Calu3 (cell line): ENCODE data around the gene CCT7. TPM values are rescaled to one million over a fixed set of nuclear protein-coding genes. Genes with fewer than 3 reads are reported as not detected.

ENCODE experiments used
- BruUV-seq: library from RNA; stranded (reverse); fragments of 400-500 nt; replicated peaks from 2 replicates; lab custom pipeline; 2021; lab: Mats Ljungman, UMichigan
- CTCF ChIA-PET: fragments of 300-600 bp; sonication (Branson Sonifier 250); formaldehyde crosslinking; loops from one replicate; lab custom pipeline; 2022; ENCODE audit warnings: antibody characterized with exemption; lab: Charles Lee
- DNase-seq: peaks from one replicate; pipeline ENCODE4 v3.0.0; 2022
- H3K27ac Mint-ChIP-seq: one replicate; pipeline ENCODE4 v1.8.0; 2022; ENCODE audit warnings: mixed read lengths; ENCODE audit not compliant: unreplicated experiment
- H3K27me3 Mint-ChIP-seq: one replicate; pipeline ENCODE4 v1.8.0; 2022; ENCODE audit warnings: mixed read lengths; ENCODE audit not compliant: unreplicated experiment
- H3K36me3 Mint-ChIP-seq: one replicate; pipeline ENCODE4 v1.8.0; 2022; ENCODE audit warnings: mild to moderate bottlenecking, moderate library complexity, mixed read lengths; ENCODE audit not compliant: insufficient read depth, unreplicated experiment
- H3K4me1 Mint-ChIP-seq: one replicate; pipeline ENCODE4 v1.8.0; 2022; ENCODE audit warnings: mild to moderate bottlenecking, low read depth, mixed read lengths; ENCODE audit not compliant: unreplicated experiment
- H3K4me3 Mint-ChIP-seq: one replicate; pipeline ENCODE4 v1.8.0; 2022; ENCODE audit warnings: mild to moderate bottlenecking, low read depth, moderate library complexity, mixed read lengths; ENCODE audit not compliant: unreplicated experiment
- H3K9me3 Mint-ChIP-seq: one replicate; pipeline ENCODE4 v1.8.0; 2022; ENCODE audit warnings: low read depth, mixed read lengths; ENCODE audit not compliant: unreplicated experiment
- intact Hi-C: fragments of 100-400 bp; cut with micrococcal nuclease; formaldehyde crosslinking; loops from one replicate; pipeline ENCODE4 v1.10.0; 2022; ENCODE audit not compliant: unreplicated experiment
- total RNA-seq: library from RNA; stranded (reverse); gene quantifications from 2 replicates; pipeline ENCODE4 v1.2.3, GENCODE V29; 2022
- TF ChIP-seq, protein P1 (sequence below): fragments of 200-600 bp; IDR thresholded peaks from one replicate; pipeline ENCODE4 v1.8.0; 2022; ENCODE audit warnings: antibody characterized with exemption; ENCODE audit not compliant: unreplicated experiment

The CCT7 gene
- total RNA-seq, 1 experiment from 2014 or later, result 403 TPM

DNA sequence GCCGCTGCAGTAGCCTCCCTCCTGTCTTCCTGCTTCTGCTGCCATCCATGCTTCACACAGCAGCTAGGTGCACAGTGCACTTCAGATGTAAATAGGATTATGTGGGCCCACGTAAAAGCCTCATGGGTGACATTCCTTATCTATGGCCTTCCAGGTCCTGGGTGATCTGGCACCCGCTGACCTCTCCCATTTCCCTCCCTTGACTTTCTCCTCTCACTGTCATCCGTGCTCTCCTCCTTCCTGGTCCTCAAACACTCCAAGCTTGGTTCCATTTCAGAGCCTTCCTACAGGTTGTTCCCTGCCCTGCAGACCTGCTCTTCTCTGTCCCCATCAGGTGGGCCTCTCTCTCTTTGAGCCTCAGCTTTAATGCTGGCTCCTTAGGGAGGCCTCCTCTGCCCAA, 24.1 kb upstream of the CCT7 start:
- peaks cover 28% of the 10 kb centered on the region for H3K4me1 Mint-ChIP-seq
- H3K27ac Mint-ChIP-seq, result no peak overlapping the region
- DNase-seq, result no peak
- H3K9me3 Mint-ChIP-seq, result no peaks in the 10 kb centered on the region
- peaks cover 39% of the 10 kb centered on the region for H3K27me3 Mint-ChIP-seq
- intact Hi-C loops, result loop anchor here (5.0 kb wide), 1 partner anchor 33 kb away; no protein-coding TSS in a partner anchor
- no TSS peak for BruUV-seq
- H3K36me3 Mint-ChIP-seq, result peaks cover 17% of the 10 kb centered on the region
- no peak overlapping the region for H3K4me3 Mint-ChIP-seq
- TF ChIP-seq, protein P1, sequence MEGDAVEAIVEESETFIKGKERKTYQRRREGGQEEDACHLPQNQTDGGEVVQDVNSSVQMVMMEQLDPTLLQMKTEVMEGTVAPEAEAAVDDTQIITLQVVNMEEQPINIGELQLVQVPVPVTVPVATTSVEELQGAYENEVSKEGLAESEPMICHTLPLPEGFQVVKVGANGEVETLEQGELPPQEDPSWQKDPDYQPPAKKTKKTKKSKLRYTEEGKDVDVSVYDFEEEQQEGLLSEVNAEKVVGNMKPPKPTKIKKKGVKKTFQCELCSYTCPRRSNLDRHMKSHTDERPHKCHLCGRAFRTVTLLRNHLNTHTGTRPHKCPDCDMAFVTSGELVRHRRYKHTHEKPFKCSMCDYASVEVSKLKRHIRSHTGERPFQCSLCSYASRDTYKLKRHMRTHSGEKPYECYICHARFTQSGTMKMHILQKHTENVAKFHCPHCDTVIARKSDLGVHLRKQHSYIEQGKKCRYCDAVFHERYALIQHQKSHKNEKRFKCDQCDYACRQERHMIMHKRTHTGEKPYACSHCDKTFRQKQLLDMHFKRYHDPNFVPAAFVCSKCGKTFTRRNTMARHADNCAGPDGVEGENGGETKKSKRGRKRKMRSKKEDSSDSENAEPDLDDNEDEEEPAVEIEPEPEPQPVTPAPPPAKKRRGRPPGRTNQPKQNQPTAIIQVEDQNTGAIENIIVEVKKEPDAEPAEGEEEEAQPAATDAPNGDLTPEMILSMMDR, result no peak
- CTCF ChIA-PET, result interaction anchor here (1.1 to 1.5 kb wide), 2 partner anchors 33 to 323 kb away, joined by 3 to 6 read pairs; no protein-coding TSS in a partner anchor

DNA sequence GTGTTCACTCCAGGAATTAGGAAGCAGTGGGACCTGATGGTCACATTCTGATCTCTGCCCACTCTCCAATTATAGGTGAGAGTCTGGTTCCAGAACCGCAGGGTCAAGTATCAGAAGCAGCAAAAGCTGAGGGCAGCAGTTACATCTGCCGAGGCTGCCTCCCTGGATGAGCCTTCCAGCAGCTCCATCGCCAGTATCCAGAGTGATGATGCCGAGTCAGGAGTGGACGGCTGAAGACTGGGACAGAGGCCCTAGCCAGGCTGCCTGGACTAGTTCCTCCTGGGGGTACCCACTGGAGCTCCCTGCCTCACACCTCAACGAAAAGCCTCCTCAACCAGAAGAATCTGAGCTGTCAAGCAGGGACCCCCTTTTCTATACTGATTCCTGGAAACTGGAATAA, 23.4 kb upstream of the CCT7 start:
- intact Hi-C loops, result loop anchor here (5.0 kb wide), 1 partner anchor 33 kb away; no protein-coding TSS in a partner anchor
- Mint-ChIP-seq H3K9me3 (no peaks in the 10 kb centered on the region), H3K27me3 (peaks cover 38% of the 10 kb centered on the region), H3K4me3 (no peak overlapping the region), H3K4me1 (peaks cover 35% of the 10 kb centered on the region), H3K27ac (no peak overlapping the region), H3K36me3 (peaks cover 23% of the 10 kb centered on the region)
- CTCF ChIA-PET, result interaction anchor here (1.5 kb wide), 1 partner anchor 33 kb away, joined by 6 read pairs; no protein-coding TSS in a partner anchor
- TF ChIP-seq, protein P1, result no peak
- no TSS peak for BruUV-seq
- DNase-seq, result no peak

DNA sequence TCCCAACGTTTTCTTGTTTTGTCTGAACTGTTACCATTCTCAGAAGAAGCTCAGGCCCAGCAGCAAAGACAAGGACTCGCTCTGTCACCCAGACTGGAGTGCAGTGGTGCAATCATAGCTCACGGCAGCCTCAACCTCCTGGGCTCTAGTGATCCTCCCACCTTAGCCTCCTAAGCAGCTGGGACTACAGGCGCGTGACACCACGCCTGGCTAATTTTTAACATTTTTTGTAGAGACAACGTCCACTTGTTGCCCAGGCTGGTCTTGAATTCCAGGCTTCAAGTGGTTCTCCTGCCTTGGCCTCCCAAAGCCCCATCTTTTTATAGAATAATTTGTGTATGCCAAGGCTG, 22.0 kb upstream of the CCT7 start:
- peaks cover 37% of the 10 kb centered on the region for H3K27me3 Mint-ChIP-seq
- TF ChIP-seq, protein P1, result no peak
- no peak overlapping the region for H3K4me3 Mint-ChIP-seq
- no peaks in the 10 kb centered on the region for H3K9me3 Mint-ChIP-seq
- no TSS peak for BruUV-seq
- CTCF ChIA-PET, result interaction anchor here (0.8 to 3.1 kb wide), 8 partner anchors 16 to 324 kb away, joined by 3 to 38 read pairs (median 6); partner anchors contain the start of genes CCT7 and PRADC1
- no peak overlapping the region for H3K27ac Mint-ChIP-seq
- H3K4me1 Mint-ChIP-seq, result peaks cover 37% of the 10 kb centered on the region
- H3K36me3 Mint-ChIP-seq, result peaks cover 23% of the 10 kb centered on the region
- DNase-seq, result no peak
- intact Hi-C loops, result loop anchor here (5.0 kb wide), 1 partner anchor 35 kb away; no protein-coding TSS in a partner anchor

DNA sequence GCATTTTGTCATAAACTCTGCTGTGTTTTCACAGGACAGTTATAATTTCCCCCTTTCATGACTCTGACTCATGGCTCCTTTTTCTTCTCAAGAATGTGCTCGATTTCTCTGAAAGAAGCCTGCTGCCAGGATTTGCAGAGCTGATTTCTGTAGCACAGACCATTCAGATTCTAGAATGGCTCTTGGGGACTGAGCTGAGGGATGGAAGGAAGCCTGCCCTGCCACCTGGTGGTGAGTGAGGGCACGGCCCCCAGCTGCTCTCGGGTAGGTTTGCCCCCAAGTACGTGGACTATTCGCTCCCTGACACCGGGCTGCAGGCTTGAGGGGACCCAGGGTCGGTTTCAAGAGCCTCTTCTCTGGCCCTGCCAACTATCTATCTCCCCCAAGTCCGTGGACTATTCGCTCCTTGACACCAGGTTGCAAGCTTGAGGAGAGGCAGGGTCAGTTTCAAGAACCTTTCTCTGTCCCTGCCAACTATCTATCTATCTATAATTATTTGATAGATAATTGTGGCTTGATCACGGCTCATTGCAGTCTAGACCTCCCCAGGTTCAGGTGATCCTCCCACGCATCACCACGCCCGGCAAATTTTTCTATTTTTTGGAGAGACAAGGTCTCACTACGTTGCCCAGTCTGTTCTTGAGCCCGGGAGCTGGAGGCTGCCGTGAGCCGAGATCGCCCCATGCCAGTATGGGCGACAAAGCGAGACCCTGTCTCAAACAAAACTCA, 21.5 kb upstream of the CCT7 start:
- DNase-seq, result peak; percentile 82
- intact Hi-C loops, result loop anchor here (5.0 kb wide), 1 partner anchor 35 kb away; no protein-coding TSS in a partner anchor
- peaks cover 23% of the 10 kb centered on the region for H3K36me3 Mint-ChIP-seq
- peaks cover 37% of the 10 kb centered on the region for H3K4me1 Mint-ChIP-seq
- CTCF ChIA-PET, result interaction anchor here (0.8 to 3.1 kb wide), 9 partner anchors 11 to 325 kb away, joined by 3 to 38 read pairs (median 6); partner anchors contain the start of genes CCT7, NOTO and PRADC1
- no peaks in the 10 kb centered on the region for H3K9me3 Mint-ChIP-seq
- H3K4me3 Mint-ChIP-seq, result no peak overlapping the region
- H3K27me3 Mint-ChIP-seq, result peaks cover 32% of the 10 kb centered on the region
- TF ChIP-seq, protein P1, result peak; percentile 87
- no TSS peak for BruUV-seq
- H3K27ac Mint-ChIP-seq, result no peak overlapping the region
